HG03469 (cell line): ENCODE results near the gene PPP2R5B.
A peak's percentile ranks its signal among the peaks of the same experiment; 100 is the strongest.

Experiments used
- ATAC-seq: cut with Tn5 transposase; IDR thresholded peaks from one replicate; pipeline ENCODE4 v1.9.1; 2021; ENCODE audit warnings: mild to moderate bottlenecking, moderate library complexity, moderate number of reproducible peaks; ENCODE audit not compliant: unreplicated experiment

Gene PPP2R5B

GRCh38 chr11:64906314-64906635 lies 18.2 kb upstream of the PPP2R5B start:
- no peak for ATAC-seq

GRCh38 chr11:64908766-64909165 lies 15.7 kb upstream of the PPP2R5B start:
- no peak for ATAC-seq

- ATAC-seq = no peak
These were observed 14.7 kb upstream of the PPP2R5B start for GRCh38 chr11:64909653-64910343.

GRCh38 chr11:64910451-64911093 lies 13.9 kb upstream of the PPP2R5B start:
- no peak for ATAC-seq

GRCh38 chr11:64911142-64911541 lies 13.3 kb upstream of the PPP2R5B start:
- ATAC-seq = no peak

GRCh38 chr11:64911689-64912088 lies 12.8 kb upstream of the PPP2R5B start:
- ATAC-seq = no peak

GRCh38 chr11:64913171-64913727 lies 11.2 kb upstream of the PPP2R5B start:
- no peak for ATAC-seq

GRCh38 chr11:64914123-64914522 lies 10.4 kb upstream of the PPP2R5B start:
- no peak for ATAC-seq

GRCh38 chr11:64915376-64915887 lies 9.1 kb upstream of the PPP2R5B start:
- ATAC-seq = no peak

GRCh38 chr11:64916040-64916774 lies 8.3 kb upstream of the PPP2R5B start:
- ATAC-seq = no peak

- peak; percentile 82 for ATAC-seq
These were observed 7.5 kb upstream of the PPP2R5B start, which contains the start of gene ATG2A for GRCh38 chr11:64916775-64917662. Gene ATG2A (minus strand): TSS chr11:64917209. CDS start chr11:64917135, 74 bp downstream.

- ATAC-seq = no peak
These were observed 6.9 kb upstream of the PPP2R5B start for GRCh38 chr11:64917663-64917995.

GRCh38 chr11:64918017-64918416 lies 6.5 kb upstream of the PPP2R5B start:
- ATAC-seq = no peak

- no peak for ATAC-seq
These were observed 4.9 kb upstream of the PPP2R5B start for GRCh38 chr11:64919627-64920026.

- no peak for ATAC-seq
These were observed 4.4 kb upstream of the PPP2R5B start for GRCh38 chr11:64920124-64920523.

GRCh38 chr11:64921384-64921783 lies 3.1 kb upstream of the PPP2R5B start:
- no peak for ATAC-seq

- ATAC-seq = no peak
These were observed 1.3 kb upstream of the PPP2R5B start for GRCh38 chr11:64923151-64923661.

GRCh38 chr11:64924910-64925284 lies 408 bp downstream of the PPP2R5B start:
- peak; percentile 15 for ATAC-seq

- no peak for ATAC-seq
These were observed 1.3 kb downstream of the PPP2R5B start for GRCh38 chr11:64925536-64926436.
